Measurements from ENCODE around the gene SHISA5. TPM values are rescaled to one million over a fixed set of nuclear protein-coding genes. Genes with fewer than 3 reads are reported as not detected.

SHISA5 gene
- total and polyA plus RNA-seq, 3 donors from 2014 or later: 101 to 146 (median 117) TPM

DNA sequence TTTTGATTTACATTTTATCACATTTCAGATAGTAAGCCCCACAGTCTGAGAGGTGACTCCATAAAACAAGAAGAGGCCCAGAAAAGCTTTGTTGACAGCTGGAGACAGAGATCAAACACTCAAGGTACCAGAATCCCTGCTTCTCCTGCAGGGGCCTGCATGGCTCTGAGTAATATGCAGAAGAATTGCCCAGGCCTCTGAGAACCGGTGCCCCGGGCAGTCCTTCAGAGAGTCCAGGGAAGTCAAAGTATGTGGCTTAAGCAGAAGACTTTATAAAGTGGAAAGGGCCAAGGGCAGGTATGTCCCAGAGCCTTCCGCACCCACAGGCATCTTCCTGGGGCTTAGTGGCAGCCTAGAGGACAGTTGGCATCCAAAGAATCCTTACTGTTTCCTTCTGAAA lies 44.6 kb downstream of the SHISA5 start:
- WGBS, 2 donors: 95 to 97% methylated on average over 3 of the region's 3 CpGs
- no peaks in the 10 kb centered on the region for H3K27me3 ChIP-seq
- TF ChIP-seq POLR2A (IDR thresholded peaks at IDR 0.05): no peak
- no peak for DNase-seq
- H3K4me1 ChIP-seq: no peaks in the 10 kb centered on the region
- no peaks in the 10 kb centered on the region for H3K9me3 ChIP-seq
- no peak overlapping the region for H3K4me3 ChIP-seq
- intact Hi-C loops (cut with DNase I; ENCODE audit: low total_unique reads): loop anchor here (5.0 kb wide), 1 partner anchor 88 kb away; no protein-coding TSS in a partner anchor
- no peaks in the 10 kb centered on the region for H3K36me3 ChIP-seq (ENCODE audit: low read depth, missing control alignments)
- no peak overlapping the region for H3K27ac ChIP-seq

DNA sequence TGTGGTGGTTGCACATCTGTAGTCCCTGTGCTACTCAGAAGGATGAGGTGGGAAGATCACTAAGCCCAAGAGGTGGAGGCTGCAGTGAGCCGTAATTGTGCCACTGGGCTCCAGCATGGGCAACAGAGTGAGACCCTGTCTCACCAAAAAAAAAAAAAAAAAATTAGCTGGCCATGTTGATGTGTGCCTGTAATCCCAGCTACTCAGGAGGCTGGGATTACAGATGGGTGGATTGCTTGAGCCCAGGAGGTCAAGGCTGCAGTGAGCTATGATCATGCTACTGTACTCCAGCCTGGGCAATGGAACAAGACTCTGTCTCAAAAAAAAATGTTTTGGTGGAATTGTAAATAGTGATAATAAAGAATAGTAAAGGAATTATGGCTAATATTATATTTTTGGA lies 47.5 kb downstream of the SHISA5 start:
- Histone ChIP-seq H3K4me3 (no peak overlapping the region), H3K27ac (no peak overlapping the region), H3K27me3 (no peaks in the 10 kb centered on the region), H3K9me3 (no peaks in the 10 kb centered on the region), H3K36me3 (ENCODE audit: low read depth, missing control alignments) (no peaks in the 10 kb centered on the region), H3K4me1 (no peaks in the 10 kb centered on the region)
- intact Hi-C loops (cut with DNase I; ENCODE audit: low total_unique reads): loop anchor here (5.0 kb wide), 1 partner anchor 91 kb away; no protein-coding TSS in a partner anchor
- 94 to 100% methylated on average over 1 of the region's 1 CpG for WGBS, 2 donors
- no peak for TF ChIP-seq POLR2A (IDR thresholded peaks at IDR 0.05)
- TF ChIP-seq, protein P1, sequence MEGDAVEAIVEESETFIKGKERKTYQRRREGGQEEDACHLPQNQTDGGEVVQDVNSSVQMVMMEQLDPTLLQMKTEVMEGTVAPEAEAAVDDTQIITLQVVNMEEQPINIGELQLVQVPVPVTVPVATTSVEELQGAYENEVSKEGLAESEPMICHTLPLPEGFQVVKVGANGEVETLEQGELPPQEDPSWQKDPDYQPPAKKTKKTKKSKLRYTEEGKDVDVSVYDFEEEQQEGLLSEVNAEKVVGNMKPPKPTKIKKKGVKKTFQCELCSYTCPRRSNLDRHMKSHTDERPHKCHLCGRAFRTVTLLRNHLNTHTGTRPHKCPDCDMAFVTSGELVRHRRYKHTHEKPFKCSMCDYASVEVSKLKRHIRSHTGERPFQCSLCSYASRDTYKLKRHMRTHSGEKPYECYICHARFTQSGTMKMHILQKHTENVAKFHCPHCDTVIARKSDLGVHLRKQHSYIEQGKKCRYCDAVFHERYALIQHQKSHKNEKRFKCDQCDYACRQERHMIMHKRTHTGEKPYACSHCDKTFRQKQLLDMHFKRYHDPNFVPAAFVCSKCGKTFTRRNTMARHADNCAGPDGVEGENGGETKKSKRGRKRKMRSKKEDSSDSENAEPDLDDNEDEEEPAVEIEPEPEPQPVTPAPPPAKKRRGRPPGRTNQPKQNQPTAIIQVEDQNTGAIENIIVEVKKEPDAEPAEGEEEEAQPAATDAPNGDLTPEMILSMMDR (IDR thresholded peaks at IDR 0.05): no peak
- DNase-seq: no peak

DNA sequence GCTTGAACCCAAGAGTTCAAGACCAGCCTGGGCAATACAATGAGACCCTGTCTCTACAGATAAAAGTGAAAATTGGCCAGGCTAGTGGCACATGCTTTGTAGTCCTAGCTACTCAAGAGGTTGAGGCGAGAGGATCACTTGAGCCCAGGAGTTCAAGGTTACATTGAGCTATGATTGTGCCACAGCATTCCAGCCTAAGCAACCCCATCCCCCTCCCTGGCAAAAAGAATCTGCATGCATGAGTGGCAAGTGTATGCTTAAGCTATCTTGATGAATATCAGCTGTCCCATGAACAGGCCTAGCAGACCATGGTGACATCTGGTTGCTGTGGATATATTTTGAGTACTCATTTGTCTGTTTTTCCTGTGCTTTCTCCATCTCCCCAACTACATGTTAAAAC lies 52.7 kb downstream of the SHISA5 start:
- DNase-seq: no peak
- no peak overlapping the region for H3K4me3 ChIP-seq
- intact Hi-C loops (cut with DNase I; ENCODE audit: low total_unique reads): no loop called here
- H3K36me3 ChIP-seq (ENCODE audit: low read depth, missing control alignments): no peaks in the 10 kb centered on the region
- H3K4me1 ChIP-seq: peaks cover 7% of the 10 kb centered on the region
- no peaks in the 10 kb centered on the region for H3K27me3 ChIP-seq
- H3K27ac ChIP-seq: no peak overlapping the region
- H3K9me3 ChIP-seq: no peaks in the 10 kb centered on the region
- WGBS, 2 donors: 67 to 69% methylated on average over 1 of the region's 1 CpG
- TF ChIP-seq, protein P1 (IDR thresholded peaks at IDR 0.05): no peak
- no peak for TF ChIP-seq POLR2A (IDR thresholded peaks at IDR 0.05)

DNA sequence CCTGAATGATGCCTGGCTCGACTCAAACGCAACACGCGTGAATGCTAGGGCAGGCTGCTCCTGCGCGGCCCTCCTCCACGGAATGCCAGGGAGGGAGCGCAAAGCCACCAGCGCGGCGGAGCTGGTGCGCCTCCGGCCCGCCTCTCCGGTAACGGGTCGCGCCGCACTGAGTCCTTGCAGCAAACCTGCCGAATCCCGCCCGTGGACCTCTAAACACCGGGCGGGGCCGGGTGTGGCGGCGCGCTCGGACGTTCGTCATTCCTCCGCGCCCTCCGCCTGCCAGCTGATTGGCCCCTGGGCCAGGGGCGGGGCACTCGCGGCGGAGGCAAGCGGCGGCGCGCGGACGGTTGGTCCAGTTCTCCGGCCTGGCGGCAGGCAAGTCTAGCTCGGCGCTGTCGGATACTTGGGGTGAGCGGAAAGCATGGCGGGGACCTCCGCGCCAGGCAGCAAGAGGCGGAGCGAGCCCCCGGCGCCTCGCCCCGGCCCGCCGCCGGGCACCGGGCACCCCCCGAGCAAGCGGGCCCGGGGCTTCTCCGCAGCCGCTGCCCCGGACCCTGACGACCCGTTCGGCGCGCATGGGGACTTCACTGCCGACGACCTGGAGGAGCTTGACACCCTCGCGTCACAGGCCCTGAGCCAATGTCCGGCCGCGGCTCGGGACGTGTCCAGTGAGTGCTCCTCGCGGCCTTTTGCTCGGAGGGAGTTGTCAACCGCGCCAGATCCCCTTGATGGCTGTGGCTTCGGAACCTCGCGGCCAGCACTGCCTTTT lies 57.4 kb downstream of the SHISA5 start, which contains the start of gene ATRIP:
ATRIP (plus strand) TSS at position 313 of the 769 bp plus-strand sequence; CDS start at position 422, 109 bp downstream.
- H3K27ac ChIP-seq: peak within 1 kb of the TSS; percentile 75 to 82

DNA sequence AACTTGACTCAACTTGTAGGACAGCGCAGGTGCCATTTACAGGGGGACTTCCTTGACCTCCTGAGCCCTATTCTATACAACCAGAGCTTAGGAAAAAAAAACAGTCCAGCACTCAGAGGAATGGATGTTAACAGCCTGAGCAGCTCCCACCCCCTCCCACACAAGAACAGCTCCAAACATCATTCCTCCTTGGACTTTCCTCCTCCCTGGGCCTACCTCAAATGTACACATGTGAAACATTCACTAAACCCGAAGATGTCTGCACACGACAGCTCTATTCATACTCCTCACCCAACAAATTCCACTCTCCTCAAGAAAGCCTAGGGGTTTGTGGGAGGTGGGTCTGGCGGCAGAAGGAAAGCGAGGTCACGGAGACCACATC lies 57.9 kb downstream of the SHISA5 start:
- Histone ChIP-seq H3K27me3 (no peaks in the 10 kb centered on the region), H3K27ac (peak overlapping the region; percentile 75 to 82), H3K4me1 (peaks cover 20% of the 10 kb centered on the region), H3K9me3 (no peaks in the 10 kb centered on the region), H3K36me3 (ENCODE audit: low read depth, missing control alignments) (no peaks in the 10 kb centered on the region), H3K4me3 (peak overlapping the region; percentile 70 to 77)
- intact Hi-C loops (cut with DNase I; ENCODE audit: low total_unique reads): no loop called here
- WGBS, 2 donors: 10 to 13% methylated on average over 6 of the region's 6 CpGs
- no peak for DNase-seq
- TF ChIP-seq POLR2A (IDR thresholded peaks at IDR 0.05): no peak
- TF ChIP-seq, protein P1 (IDR thresholded peaks at IDR 0.05): no peak

More for the DNA sequence above, 57.4 kb downstream of the SHISA5 start, which contains the start of gene ATRIP:
- Histone ChIP-seq H3K9me3 (no peaks in the 10 kb centered on the region), H3K4me3 (peak within 1 kb of the TSS; percentile 70 to 77), H3K27me3 (no peaks in the 10 kb centered on the region), H3K4me1 (peaks cover 15% of the 10 kb centered on the region), H3K36me3 (ENCODE audit: low read depth, missing control alignments) (no peaks in the 10 kb centered on the region)
- intact Hi-C loops (cut with DNase I; ENCODE audit: low total_unique reads): no loop called here
- WGBS, 2 donors: 0 to 2% methylated on average over 19 to 43 of the region's 91 CpGs
- DNase-seq: peak; percentile 93
- TF ChIP-seq POLR2A (IDR thresholded peaks at IDR 0.05): peak; percentile 31
- TF ChIP-seq, protein P1 (IDR thresholded peaks at IDR 0.05): peak in 1 of 3 experiments; percentile 4

Data from testis (tissue), 3 donors.